NCI-H524 (cell line): ENCODE measurements around the gene EHMT1.

Experiments
- DNase-seq, 2 experiments: peaks; one replicate each; lab custom pipeline; 2025; lab: John Stamatoyannopoulos, UW

Gene EHMT1

GRCh38 chr9:137618105-137619067 lies at the start of gene EHMT1:
Gene EHMT1, plus strand, starts transcription at chr9:137619005. Its CDS starts 24 bp downstream, at chr9:137619029.
- DNase-seq = peak; percentile 82 to 90

GRCh38 chr9:137569609-137570203 lies 49.1 kb upstream of the EHMT1 start:
- DNase-seq = no peak

GRCh38 chr9:137570566-137570965 lies 48.2 kb upstream of the EHMT1 start:
- DNase-seq = no peak

- DNase-seq = no peak
These were observed 44.6 kb upstream of the EHMT1 start for GRCh38 chr9:137574192-137574591.

- no peak for DNase-seq
These were observed 43.5 kb upstream of the EHMT1 start for GRCh38 chr9:137575364-137575715.

- DNase-seq = no peak
These were observed 42.9 kb upstream of the EHMT1 start for GRCh38 chr9:137575716-137576411.

- peak; percentile 91 to 95 for DNase-seq
These were observed 40.1 kb upstream of the EHMT1 start, which contains the start of gene DPH7 for GRCh38 chr9:137578518-137579258. Gene DPH7, minus strand, starts transcription at chr9:137578925. Its CDS starts 148 bp downstream, at chr9:137578777.

GRCh38 chr9:137579259-137579604 lies 39.6 kb upstream of the EHMT1 start:
- DNase-seq = no peak

GRCh38 chr9:137580209-137580953 lies 38.4 kb upstream of the EHMT1 start:
- no peak for DNase-seq

GRCh38 chr9:137580954-137581322 lies 37.9 kb upstream of the EHMT1 start:
- no peak for DNase-seq

- no peak for DNase-seq
These were observed 37.2 kb upstream of the EHMT1 start for GRCh38 chr9:137581361-137582285.

GRCh38 chr9:137582286-137582860 lies 36.4 kb upstream of the EHMT1 start:
- DNase-seq = peak in 1 of 2 experiments; percentile 37

- DNase-seq = no peak
These were observed 35.5 kb upstream of the EHMT1 start for GRCh38 chr9:137583347-137583746.

GRCh38 chr9:137583957-137584356 lies 34.8 kb upstream of the EHMT1 start:
- DNase-seq = no peak

- no peak for DNase-seq
These were observed 32.0 kb upstream of the EHMT1 start for GRCh38 chr9:137586854-137587253.

- no peak for DNase-seq
These were observed 30.5 kb upstream of the EHMT1 start for GRCh38 chr9:137588311-137588710.

GRCh38 chr9:137588891-137589290 lies 29.9 kb upstream of the EHMT1 start:
- no peak for DNase-seq

GRCh38 chr9:137589441-137590122 lies 29.2 kb upstream of the EHMT1 start:
- DNase-seq = no peak

GRCh38 chr9:137590123-137590468 lies 28.7 kb upstream of the EHMT1 start:
- no peak for DNase-seq
